ENCODE measurements around the gene SEC31A.

- TF ChIP-seq EZH2 (IDR thresholded peaks at IDR 0.05; ENCODE audit: low read depth, unreplicated experiment), result no peak
- TF ChIP-seq POLR2AphosphoS5 (IDR thresholded peaks at IDR 0.05; ENCODE audit: low read depth), result no peak
- TF ChIP-seq CTCF (conservative IDR thresholded peaks at IDR 0.05; ENCODE audit: low read depth in 2 of 2), result no peak
- no peak for TF ChIP-seq REST (IDR thresholded peaks at IDR 0.05; ENCODE audit: unreplicated experiment)
- no peak for TF ChIP-seq NANOG (IDR thresholded peaks at IDR 0.05; ENCODE audit: borderline replicate concordance)
- TF ChIP-seq STAT1 (IDR thresholded peaks at IDR 0.05; ENCODE audit: unreplicated experiment), result no peak
These were observed 42.2 kb downstream of the SEC31A start for GRCh38 chr4:82848706-82849105.

Measured in GM23338 (cell line).